Effector memory CD4-positive, alpha-beta T cell (primary cell): ENCODE data around the gene STK17B.

ENCODE experiments used
- DNase-seq, 3 donors: peaks; one replicate each; pipeline ENCODE4 v3.0.0-alpha.2; 2020
- H3K27ac ChIP-seq: 2 replicates; pipeline ENCODE4 v1.7.0; 2013; ENCODE audit warnings: mild to moderate bottlenecking, low read length, moderate library complexity; ENCODE audit not compliant: insufficient read depth, poor library complexity, severe bottlenecking
- H3K27me3 ChIP-seq: replicated peaks from 2 replicates; pipeline ENCODE4 v1.7.0; 2013; ENCODE audit warnings: mild to moderate bottlenecking, low read length; ENCODE audit not compliant: insufficient read depth, control insufficient read depth, poor library complexity, severe bottlenecking
- H3K36me3 ChIP-seq: 2 replicates; pipeline ENCODE4 v1.7.0; 2013; ENCODE audit warnings: mild to moderate bottlenecking, low read length, moderate library complexity; ENCODE audit not compliant: control insufficient read depth, insufficient read depth
- H3K4me1 ChIP-seq: 2 replicates; pipeline ENCODE4 v1.7.0; 2013; ENCODE audit warnings: low read length, mild to moderate bottlenecking; ENCODE audit not compliant: control insufficient read depth, insufficient read depth, poor library complexity, severe bottlenecking
- H3K4me3 ChIP-seq: 2 replicates; pipeline ENCODE4 v1.7.0; 2013; ENCODE audit warnings: low read length, low read depth, mild to moderate bottlenecking; ENCODE audit not compliant: insufficient read depth, poor library complexity, severe bottlenecking
- H3K9me3 ChIP-seq: 2 replicates; pipeline ENCODE4 v1.7.0; 2013; ENCODE audit warnings: mild to moderate bottlenecking, low read length, moderate library complexity; ENCODE audit not compliant: control insufficient read depth
- total RNA-seq, 3 donors: gene quantifications; one replicate each; lab custom pipeline; 2026; lab: John Stamatoyannopoulos, UW

Gene STK17B
- 796 to 2,087 (median 1,130) reads per million in 3 donors for total RNA-seq

DNA sequence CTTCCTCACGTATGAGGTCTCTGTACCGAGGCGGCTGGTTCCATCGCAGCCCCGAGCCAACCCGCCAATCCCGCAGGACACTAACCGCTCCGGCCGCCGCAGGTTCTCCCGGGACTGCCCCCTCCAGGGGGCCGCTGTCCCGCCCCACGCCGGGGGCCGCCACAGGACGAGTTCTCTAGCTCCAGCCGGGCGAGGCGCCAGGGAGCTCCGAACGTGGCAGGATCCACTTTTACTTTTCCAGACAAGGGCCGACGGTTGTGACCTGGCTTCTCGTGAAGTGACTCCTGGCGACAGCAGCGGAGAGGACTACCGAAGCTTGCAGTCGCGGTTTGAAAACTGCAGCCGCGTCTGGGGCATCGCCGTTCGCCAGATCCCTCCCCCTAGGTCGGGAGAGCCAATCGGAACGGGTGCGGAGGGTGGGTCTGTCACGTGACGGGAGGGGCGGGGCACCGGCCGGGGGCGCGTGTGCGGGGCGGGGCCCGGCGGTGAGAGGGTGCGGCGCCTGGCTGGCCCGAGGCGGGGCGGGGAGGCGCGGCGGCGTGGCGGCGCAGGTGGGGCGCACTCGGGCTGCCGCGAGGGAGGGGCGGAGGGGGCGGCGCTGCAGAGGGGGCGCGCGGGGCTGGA, at the start of gene STK17B:
Gene STK17B, minus strand, starts transcription at position 331 of the 624 bp plus-strand sequence. CDS start 8,195 bp downstream, outside the sequence.
- H3K4me1 ChIP-seq = peaks cover 40% of the 10 kb centered on the region

DNA sequence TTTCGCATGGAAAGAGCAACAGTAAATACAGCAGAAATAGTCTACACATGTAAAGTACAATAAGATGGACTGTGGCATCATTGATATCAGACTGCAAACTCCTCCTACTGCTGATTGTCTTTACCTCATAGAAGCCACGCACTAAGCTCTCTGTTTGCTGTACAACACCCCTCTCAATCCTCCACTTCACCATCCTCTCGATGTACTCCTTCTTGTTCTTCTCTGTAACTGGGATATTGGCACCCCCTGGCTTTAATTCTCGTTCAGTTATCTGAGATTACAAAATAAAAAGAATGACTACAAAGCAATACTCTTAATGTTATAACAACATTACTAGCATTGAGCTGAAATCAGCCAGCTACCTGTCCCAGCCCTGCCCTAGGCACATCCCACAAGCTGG, 49.3 kb upstream of the STK17B start:
- no peak overlapping the region for H3K4me3 ChIP-seq
- no peaks in the 10 kb centered on the region for H3K36me3 ChIP-seq
- no peaks in the 10 kb centered on the region for H3K27me3 ChIP-seq
- H3K4me1 ChIP-seq = peaks cover 4% of the 10 kb centered on the region
- H3K27ac ChIP-seq = peak overlapping the region; percentile 5
- H3K9me3 ChIP-seq = no peaks in the 10 kb centered on the region
- DNase-seq = no peak

More for the DNA sequence above, at the start of gene STK17B:
- no peaks in the 10 kb centered on the region for H3K9me3 ChIP-seq
- H3K4me3 ChIP-seq = peak within 1 kb of the TSS; percentile 98
- peaks cover 27% of the 10 kb centered on the region for H3K36me3 ChIP-seq
- H3K27me3 ChIP-seq = no peaks in the 10 kb centered on the region
- peak within 1 kb of the TSS; percentile 94 for H3K27ac ChIP-seq
- peak; percentile 94 to 96 (median 96) for DNase-seq

DNA sequence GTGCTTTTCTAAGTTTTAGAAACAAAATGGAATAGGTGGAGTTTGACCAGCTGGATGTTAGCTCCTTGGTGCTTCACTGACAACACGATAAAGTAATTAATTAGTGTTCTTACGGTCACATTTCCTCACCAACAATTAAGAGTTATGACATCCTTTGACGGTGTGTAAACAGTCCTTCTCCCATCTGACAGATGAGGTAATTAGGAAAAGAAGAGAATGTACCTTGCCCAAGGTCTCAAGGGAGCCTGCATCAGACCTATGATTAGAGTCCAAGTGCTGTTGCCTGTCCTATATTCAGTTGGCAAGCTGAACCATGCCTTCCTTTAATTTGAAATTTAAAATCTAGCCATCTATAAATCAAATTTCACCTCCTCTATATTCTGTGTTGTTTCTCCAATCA, 48.3 kb upstream of the STK17B start:
- H3K36me3 ChIP-seq = no peaks in the 10 kb centered on the region
- H3K9me3 ChIP-seq = no peaks in the 10 kb centered on the region
- no peak for DNase-seq
- no peak overlapping the region for H3K27ac ChIP-seq
- H3K27me3 ChIP-seq = no peaks in the 10 kb centered on the region
- H3K4me1 ChIP-seq = peaks cover 3% of the 10 kb centered on the region
- no peak overlapping the region for H3K4me3 ChIP-seq

DNA sequence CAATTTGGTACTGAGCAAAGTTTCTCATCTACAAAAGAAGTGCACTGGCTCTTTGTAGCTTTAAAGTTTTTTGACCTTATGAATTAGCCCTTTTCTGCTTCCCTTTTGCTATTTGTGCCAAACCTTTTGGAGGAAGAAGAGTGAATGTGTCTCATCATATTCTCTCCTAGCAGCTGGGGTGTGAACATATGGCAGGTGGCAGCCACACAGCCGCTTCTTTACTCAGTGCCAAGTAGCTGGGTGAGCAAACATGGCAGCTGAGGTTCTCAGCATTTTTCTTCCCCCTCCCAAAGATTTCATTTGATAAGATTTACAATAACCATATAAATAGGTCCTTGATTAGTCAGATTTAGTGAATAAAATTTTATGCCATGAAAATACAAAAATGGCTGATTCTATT, 46.7 kb upstream of the STK17B start:
- no peaks in the 10 kb centered on the region for H3K9me3 ChIP-seq
- H3K27ac ChIP-seq = no peak overlapping the region
- H3K36me3 ChIP-seq = no peaks in the 10 kb centered on the region
- H3K4me1 ChIP-seq = peaks cover 12% of the 10 kb centered on the region
- no peak overlapping the region for H3K4me3 ChIP-seq
- H3K27me3 ChIP-seq = no peaks in the 10 kb centered on the region
- DNase-seq = no peak

DNA sequence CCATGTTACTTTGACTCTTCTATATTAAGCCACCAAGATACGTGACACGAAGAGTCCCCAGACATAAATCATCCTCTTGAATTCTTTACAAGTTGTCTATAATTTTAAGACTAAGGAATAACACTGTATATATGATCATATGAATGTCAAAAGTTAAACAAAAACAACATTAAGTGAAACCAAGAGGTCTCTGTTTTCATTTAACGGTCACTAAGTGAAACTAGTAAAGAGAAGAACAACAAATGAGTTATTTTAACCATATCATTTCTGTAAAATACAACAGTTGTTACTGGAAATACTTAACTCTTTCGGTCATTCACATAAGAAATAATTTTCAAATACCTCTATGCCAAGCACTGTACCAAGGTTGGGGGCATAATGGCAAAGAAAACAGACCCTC, 45.7 kb upstream of the STK17B start:
- H3K9me3 ChIP-seq = no peaks in the 10 kb centered on the region
- no peak overlapping the region for H3K27ac ChIP-seq
- H3K27me3 ChIP-seq = no peaks in the 10 kb centered on the region
- peaks cover 18% of the 10 kb centered on the region for H3K4me1 ChIP-seq
- H3K4me3 ChIP-seq = no peak overlapping the region
- no peaks in the 10 kb centered on the region for H3K36me3 ChIP-seq
- no peak for DNase-seq

DNA sequence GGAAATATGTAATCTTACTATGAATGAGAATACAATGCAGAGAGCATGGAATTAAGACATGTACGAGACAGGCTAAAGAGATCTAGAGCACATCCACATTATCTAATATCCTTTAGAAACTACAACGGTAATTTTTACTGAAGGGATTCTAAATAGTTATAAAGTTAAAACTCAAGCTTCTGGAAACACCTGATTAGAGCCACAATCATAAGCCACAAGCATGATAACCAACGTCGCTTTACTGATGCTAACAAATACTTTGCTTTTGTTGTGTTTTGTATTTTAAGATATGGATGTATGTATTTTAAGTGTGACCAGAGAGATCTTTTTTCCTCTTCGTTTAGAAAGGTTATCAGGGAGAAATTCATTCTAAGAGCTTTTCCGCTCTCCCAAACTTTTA, 44.0 kb upstream of the STK17B start:
- H3K36me3 ChIP-seq = no peaks in the 10 kb centered on the region
- DNase-seq = no peak
- H3K9me3 ChIP-seq = no peaks in the 10 kb centered on the region
- no peak overlapping the region for H3K27ac ChIP-seq
- peaks cover 22% of the 10 kb centered on the region for H3K4me1 ChIP-seq
- no peak overlapping the region for H3K4me3 ChIP-seq
- H3K27me3 ChIP-seq = no peaks in the 10 kb centered on the region

DNA sequence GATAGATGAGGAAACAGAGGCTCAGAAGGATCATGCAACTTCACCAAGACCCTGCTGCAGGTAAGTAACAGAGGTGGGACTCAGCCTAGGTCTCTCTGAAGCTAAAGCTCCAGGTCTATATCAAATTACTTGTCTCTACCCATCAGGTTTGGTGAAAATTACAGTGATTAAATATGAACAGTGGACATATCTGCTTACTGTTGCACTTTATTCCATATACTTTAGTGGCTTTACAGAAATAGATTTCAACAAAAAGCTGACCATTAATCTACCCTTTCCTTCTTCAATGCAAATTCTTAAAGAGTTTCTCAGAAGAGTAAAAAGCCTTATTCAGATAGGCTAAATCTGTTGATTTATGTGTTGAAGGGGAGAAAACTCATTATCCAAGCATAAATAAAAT, 42.8 kb upstream of the STK17B start:
- no peak for DNase-seq
- no peaks in the 10 kb centered on the region for H3K9me3 ChIP-seq
- no peak overlapping the region for H3K27ac ChIP-seq
- no peaks in the 10 kb centered on the region for H3K36me3 ChIP-seq
- no peak overlapping the region for H3K4me3 ChIP-seq
- no peaks in the 10 kb centered on the region for H3K27me3 ChIP-seq
- peaks cover 22% of the 10 kb centered on the region for H3K4me1 ChIP-seq

DNA sequence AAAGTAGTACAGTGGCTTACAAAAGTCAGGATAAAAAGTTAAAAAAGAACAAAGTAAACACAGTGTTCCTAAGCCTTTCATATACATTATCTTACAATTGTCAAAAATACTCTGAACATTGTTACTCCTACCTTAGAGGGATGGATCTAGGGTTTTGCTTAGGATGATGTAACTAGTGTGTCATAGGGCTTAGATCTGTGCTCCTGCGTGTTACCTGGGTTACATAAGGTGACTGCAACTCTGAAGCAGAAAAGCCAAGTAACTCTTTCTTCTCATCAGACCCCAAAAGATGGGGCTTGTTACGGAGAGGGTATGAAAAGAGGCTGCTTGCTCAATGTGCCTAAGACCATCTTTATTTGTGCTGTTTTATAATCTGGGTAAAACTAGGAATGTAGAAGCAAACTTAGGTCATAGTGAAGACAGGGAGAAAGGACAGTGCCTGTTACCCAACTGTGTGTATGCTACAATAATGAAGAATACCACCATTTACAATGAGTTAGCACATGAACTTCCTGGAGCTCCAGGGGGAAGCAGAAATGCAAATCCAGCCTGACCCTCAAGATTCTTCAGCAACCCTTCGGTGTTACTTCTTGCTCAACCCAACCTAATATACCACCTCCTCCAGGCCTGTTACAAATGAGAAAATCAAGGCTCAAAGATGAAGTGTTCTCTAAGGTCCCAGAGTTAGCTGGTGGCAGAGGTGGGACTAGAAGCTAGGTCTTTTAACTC, 42.0 kb upstream of the STK17B start:
- Histone ChIP-seq H3K36me3 (no peaks in the 10 kb centered on the region), H3K9me3 (no peaks in the 10 kb centered on the region), H3K27me3 (no peaks in the 10 kb centered on the region), H3K4me3 (no peak overlapping the region), H3K4me1 (peaks cover 22% of the 10 kb centered on the region), H3K27ac (peak overlapping the region; percentile 15)
- no peak for DNase-seq

DNA sequence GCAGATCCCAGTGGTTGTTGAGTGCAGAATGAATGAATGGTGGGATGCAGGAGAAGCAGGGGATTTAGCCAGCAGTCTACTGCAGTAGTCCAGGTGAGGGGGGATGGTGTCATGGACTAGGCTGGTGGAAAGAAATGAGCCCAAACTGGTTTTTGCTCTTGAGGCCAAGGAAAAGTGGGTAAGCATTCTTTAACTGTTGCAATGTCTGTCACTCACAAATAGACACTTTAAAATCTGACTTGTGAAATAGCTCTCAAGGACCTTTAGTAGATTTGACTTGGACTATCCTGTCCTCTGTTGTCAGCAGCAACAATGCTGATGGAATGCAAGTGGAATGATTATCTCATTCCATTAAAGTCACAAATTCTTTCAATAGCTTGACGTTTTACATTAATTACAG, 37.5 kb upstream of the STK17B start:
- Histone ChIP-seq H3K4me3 (no peak overlapping the region), H3K4me1 (peaks cover 21% of the 10 kb centered on the region), H3K27me3 (no peaks in the 10 kb centered on the region), H3K27ac (no peak overlapping the region), H3K9me3 (no peaks in the 10 kb centered on the region), H3K36me3 (no peaks in the 10 kb centered on the region)
- no peak for DNase-seq

DNA sequence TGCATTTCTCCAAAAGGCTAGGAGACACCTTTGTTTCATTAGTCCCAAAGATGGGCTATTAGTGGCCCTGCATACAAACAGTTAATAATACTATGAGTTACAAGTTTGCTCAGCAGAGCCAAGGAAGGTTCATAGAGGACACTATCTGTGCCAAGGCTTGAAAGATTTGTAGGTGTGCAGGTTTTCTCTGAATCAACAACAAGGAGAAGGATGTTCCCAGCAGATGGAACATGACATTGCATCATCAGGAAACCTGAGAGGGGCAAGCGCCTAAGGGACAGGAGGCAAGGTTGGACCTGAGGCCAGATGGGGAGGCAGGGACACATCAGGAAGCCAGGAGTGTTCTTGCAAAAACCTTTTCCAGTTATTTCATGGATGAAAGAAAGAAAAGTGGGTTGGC, 35.4 kb upstream of the STK17B start:
- no peak for DNase-seq
- H3K27ac ChIP-seq = no peak overlapping the region

More for the DNA sequence above, 35.4 kb upstream of the STK17B start:
- Histone ChIP-seq H3K36me3 (no peaks in the 10 kb centered on the region), H3K27me3 (no peaks in the 10 kb centered on the region), H3K4me1 (peaks cover 9% of the 10 kb centered on the region), H3K9me3 (no peaks in the 10 kb centered on the region), H3K4me3 (no peak overlapping the region)
